ENCODE measurements around the gene PCAT6.
"Not testable (repeated sequence)": the region's sequence is repeated elsewhere in the genome, so short reads cannot be mapped to it uniquely, and the experiment has no call there.

The PCAT6 gene

DNA sequence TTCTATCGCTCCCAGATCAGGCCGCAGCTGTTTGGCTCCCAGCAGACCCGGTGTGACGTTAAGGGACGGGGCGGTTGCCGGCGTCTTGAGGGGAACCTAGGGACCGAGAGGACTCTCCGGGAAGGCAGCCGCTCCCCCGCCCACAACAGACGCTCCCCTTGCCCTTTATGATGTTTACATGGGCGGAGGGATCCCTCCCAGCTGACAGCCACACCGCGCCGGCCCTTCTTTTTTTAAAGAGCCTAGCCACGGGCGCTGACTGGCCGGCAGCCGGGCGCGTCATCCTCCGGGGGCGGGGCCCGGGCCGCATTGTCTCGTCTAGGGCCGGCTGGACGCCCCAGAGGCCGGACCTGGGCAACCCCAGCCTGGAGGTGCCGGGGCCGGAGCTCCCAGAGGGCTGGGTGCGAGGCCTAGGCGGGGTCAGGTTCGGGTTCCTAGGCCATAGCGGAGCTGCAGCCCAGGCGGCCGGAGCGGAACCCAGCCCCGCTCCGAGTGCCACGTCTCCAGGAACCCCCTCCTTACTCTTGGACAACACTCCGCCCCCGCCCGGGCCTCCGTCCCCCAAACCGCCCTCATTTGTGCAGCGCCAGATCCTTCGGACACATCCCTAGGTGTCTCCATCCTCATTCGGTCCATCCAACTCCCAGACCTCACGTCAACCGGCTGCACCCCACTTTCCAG, at the start of gene PCAT6:
PCAT6 (plus strand) TSS at position 340 of the 681 bp plus-strand sequence.
- DNase-seq = peak; percentile 90

DNA sequence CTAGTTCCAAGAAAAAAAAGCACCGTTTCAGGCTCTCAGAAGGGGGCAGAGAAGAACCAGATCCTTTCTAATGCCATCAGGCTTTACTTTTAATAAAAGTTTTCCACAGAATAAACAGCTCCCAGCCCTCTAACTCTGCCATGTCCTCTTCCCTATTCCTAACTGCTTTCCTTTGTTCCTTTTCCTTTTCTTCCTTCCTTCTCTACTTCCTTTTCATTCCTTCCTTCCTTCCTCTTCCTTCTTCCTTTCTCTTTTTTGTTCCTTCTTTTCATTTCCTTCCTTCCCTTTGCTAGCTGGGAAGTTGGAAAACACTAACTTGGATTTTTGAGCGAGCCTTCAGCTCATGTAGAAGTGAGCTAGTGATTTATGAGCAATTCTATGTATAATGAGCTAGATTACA, 48.7 kb upstream of the PCAT6 start:
- no peak for DNase-seq

DNA sequence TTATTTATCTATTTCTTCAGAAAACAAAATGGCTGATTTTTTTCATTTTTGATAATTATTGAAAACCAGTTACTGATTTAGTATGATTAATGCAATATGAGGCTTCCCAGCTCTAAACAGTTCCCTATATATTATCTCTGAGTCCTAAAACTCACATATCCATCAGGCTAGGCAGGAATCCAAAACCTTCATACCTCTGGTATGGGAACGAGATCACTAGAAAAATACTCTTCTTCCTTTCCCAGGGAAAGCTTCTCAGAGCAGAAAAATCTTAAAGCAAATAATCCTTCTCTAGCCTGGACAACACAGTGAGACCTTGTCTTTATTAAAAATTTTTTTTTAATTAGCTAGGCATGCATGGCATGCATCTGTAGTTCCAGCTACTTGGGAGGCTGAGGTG, 45.0 kb upstream of the PCAT6 start:
- no peak for DNase-seq

DNA sequence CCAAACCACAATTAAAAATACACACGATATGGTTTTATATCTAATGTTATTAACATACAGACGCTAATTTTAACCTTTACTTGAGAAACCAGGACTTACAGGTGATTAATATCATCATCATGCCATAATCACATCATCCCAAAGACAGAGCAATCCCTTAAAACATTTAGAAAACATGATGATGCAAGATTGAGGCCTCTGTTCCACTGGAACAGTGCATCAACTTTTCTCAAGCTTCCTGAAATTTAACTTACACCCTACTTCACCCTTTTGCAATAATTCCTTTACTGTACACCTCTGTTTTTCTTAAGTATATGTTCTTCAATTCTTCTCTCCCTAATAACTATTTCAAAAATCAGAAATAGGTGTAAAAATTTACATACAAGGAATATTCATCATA, 40.6 kb upstream of the PCAT6 start:
- DNase-seq = no peak

DNA sequence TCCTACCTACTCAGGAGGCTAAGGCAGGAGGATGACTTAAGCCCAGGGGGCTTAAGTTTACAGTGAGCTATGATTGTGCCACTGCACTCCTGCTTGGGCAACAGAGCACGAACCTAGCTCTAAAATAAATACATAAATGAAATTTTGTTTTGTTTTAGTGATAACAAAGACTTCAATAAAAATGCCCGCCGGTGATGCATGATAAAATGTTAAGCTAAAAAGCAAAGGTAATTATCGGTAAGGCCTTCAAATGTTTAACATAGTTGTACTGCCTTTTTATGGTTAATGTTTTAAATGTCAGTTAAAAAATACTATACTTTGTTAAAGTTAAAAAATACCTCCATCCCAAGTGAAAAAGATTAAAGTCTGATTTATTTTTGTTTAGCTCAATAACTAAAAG, 29.6 kb upstream of the PCAT6 start:
- DNase-seq = no peak

- DNase-seq = no peak
Observed at GRCh38 chr1:202786804-202787203, 23.9 kb upstream of the PCAT6 start.

DNA sequence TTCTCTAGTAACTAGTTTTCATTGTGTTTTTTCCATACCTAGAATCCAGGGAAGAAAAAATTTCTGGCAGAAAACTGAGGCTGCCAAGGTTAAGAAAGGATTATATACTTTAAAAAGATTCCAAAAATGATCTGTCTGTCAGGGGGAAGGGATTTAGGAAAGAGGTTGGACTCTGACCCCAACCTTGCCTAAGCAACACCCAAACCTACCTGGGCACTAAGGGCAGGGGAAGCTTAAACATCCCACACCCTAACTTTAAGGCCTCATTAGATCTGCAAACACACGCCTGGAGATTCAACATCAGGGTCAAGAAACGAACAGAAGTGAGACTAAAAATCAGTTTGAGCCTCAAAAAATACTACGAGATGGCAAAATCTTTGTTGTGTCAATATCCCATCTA, 22.0 kb upstream of the PCAT6 start:
- no peak for DNase-seq

- DNase-seq = no peak
Observed at GRCh38 chr1:202791077-202791747, 19.5 kb upstream of the PCAT6 start.

DNA sequence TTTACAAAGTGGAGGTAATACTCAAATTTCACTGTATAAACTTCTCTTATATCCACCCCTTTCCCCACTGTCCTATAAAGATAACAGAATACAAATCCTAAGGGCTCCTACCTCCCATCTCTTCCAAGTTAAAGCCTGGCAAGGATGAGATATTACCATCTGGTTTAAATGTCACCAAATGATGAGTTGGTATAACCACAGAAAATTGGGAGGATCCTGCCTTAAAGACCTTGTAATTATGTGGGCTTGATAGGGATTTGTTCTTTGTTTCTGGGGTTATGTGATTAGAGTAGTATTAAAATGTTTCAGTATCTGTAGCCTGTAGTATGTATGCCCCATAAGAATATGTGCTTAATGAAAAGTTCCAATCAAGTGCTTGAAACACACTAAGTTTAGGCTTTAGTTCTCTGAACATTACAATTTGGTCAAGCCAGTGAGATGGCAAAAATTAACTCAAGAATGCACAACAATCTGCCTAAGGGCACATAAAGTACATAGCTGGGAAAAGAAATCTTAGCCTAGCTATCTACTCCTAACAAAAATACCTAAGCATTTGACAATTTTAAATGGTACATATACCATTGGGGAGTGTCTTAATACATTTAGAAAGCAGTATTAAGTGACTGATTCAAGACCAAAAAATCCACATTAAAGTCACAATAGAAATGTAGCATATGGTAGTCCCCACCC, 16.6 kb upstream of the PCAT6 start:
- no peak for DNase-seq

GRCh38 chr1:202794931-202795330, 15.8 kb upstream of the PCAT6 start:
- DNase-seq = not testable (repeated sequence)

DNA sequence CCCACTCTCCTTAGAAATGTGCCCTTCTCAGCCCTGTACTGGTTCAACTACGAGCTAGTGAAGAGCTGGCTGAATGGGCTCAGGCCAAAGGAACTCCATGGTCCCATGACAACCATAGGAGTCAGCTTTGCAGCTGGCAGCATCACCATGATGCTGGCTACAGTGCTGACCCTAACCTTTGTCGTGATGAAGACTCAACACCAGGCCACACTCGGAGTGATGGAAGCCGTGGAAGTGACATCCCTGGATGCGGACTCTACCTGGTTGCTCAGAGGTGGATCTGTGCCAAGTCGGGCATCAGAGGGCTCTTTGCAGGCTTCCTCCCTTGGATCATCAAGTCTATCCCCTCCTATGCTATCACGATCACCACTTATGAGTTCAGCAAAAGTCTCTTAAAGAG, 14.1 kb upstream of the PCAT6 start:
- no peak for DNase-seq

DNA sequence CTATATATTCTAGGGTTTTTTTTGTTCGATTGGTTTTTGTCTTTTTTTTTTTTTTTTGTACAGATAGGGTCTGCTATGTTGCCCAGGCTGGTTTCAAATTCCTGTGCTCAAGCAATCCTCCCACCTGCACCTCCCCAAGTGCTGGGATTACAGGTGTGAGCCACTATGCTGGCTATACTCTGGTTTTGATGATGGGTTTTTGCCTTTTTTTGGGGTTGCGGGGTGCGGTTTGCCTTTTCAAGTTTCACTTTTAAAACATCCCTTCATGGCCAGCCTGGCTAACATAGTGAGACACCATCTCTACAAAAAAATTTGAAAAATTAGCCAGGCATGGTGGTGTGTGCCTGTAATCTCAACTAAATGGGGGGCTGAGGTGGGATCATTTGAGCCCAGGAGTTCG, 12.5 kb upstream of the PCAT6 start:
- DNase-seq = no peak

DNA sequence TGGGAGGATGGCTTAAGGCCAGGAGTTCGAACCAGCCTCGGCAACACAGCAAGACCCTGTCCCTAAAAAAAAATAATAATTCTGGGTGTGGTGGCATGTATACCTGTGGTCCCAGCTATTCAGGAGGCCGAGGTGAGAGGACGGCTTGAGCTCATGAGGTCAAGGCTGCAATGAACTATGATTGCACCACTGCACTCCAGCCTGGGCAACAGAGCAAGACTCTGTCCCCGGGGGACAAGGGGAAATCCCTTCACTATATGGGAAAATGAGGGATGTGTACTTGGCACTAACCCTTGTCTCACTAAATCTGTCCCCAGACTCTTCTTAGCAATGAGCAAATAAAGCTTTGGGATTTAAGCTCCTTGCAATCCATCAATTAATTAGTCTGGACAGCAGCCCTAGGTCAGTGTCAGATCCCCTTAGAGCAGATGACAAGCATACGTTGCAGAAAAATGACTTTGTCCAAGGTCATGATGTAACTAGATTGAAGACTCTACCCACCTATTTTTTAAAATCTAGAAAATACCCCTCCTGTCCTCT, 11.9 kb upstream of the PCAT6 start:
- DNase-seq = no peak

- DNase-seq = no peak
Observed at GRCh38 chr1:202800742-202801141, 10.0 kb upstream of the PCAT6 start.

- DNase-seq = no peak
Observed at GRCh38 chr1:202801175-202801574, 9.6 kb upstream of the PCAT6 start.

GRCh38 chr1:202802034-202802433, 8.7 kb upstream of the PCAT6 start:
- no peak for DNase-seq

GRCh38 chr1:202802998-202803932, 7.5 kb upstream of the PCAT6 start:
- no peak for DNase-seq

- DNase-seq = no peak
Observed at GRCh38 chr1:202804126-202804525, 6.6 kb upstream of the PCAT6 start.

DNA sequence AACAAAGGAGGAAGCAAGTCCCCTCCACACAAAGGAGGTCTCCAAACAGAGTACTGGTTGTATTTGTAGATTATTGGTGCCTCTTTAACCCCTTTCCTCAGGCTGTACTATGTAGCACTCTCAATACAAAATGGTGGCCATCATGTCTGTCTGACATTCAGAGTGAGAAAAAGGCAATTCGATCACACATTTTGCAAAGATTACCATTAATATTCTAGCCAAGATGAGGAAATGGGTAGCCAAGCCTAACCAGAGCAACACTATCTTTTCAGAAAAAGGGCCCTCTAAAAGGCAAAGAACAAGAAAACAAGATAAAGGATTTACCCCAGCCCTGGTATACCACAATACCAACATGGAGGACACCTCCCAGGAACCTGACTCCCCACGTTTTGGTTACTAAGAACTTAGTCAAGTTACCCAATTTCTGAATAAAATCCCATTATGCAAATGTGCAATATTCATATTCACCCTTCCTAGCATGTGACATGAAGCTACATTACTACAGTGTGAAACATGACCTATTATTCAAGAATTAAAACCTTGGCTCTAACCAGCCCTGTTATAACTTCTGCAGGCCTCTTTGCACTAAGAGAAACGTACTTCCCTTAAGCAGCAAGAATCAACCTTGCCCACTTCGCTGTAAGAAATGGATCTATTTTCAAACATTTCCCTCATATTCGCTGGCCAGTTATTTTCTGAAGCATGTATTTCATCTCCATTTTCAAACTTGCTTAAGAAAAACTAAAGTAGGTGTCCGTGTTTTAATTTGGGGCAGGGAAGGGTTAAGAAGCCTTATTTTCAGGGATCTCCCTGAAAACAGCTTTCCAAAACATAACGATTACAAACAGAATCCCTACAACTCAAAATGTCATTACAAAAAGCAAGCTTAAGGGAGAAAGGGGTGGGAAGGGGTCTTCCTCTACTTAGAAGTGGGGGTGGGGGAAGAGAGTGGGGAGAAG, 4.6 kb upstream of the PCAT6 start:
- no peak for DNase-seq

DNA sequence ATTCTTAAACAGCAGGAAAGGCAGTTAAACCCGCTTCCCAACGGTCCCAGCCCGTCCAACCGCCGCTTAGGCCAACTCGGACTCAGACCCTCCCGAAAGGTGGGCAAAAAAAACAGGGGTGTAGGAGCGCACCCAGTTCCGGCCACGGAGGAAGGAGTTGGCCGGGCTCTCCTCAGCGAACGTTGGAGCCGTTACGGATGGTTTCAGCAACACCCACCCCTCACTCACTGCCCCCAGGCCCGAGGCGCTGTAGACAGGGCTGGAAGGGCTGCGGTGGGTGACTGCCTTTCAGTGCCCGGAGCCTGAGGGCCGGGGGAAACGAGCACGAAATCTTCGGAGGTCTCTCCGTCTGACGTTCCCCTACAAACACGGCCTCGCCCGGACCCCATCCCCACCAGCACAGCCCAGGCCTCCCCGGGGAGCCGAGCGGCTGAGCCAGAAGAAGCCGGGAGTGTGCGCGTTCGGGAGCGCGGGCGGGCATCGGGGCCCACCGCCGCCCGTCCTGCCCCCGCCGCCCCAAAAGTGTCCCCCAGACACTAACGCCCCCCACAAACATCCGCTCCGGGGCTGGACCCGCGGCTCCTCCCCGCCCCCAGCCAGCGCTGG, 3.8 kb upstream of the PCAT6 start:
- DNase-seq = peak; percentile 53

GRCh38 chr1:202807451-202807925, 3.3 kb upstream of the PCAT6 start:
- peak; percentile 54 for DNase-seq
